Uterus (tissue), 4 donors: Measurements from ENCODE around the gene ACTN1. TPM values are rescaled to one million over a fixed set of nuclear protein-coding genes. Genes with fewer than 3 reads are reported as not detected.

ENCODE experiments used
- DNase-seq, 2 donors: peaks; one replicate each; pipeline ENCODE4 v3.0.0-alpha.2; 2019 to 2020
- H3K27ac ChIP-seq, 2 donors: fragments of 200-600 bp; sonication (generic); 1 replicate in 1 of 2; 2 replicates in 1 of 2; pipeline ENCODE4 v1.5.1; 2016 to 2018
- H3K27me3 ChIP-seq, 2 donors: fragments of 200-600 bp; sonication (generic); one replicate each; pipeline ENCODE4 v1.5.1; 2018 to 2019; ENCODE audit warnings: control low read depth in 1 of 2
- H3K36me3 ChIP-seq, 2 donors: fragments of 200-600 bp; sonication (generic); one replicate each; pipeline ENCODE4 v1.5.1; 2019; ENCODE audit warnings: control low read depth in 1 of 2
- H3K4me1 ChIP-seq, 2 donors: fragments of 200-600 bp; sonication (generic); one replicate each; pipeline ENCODE4 v1.5.1; 2018 to 2019; ENCODE audit warnings: control low read depth in 1 of 2
- H3K4me3 ChIP-seq, 2 donors: fragments of 200-600 bp; sonication (generic); 1 replicate in 1 of 2; 2 replicates in 1 of 2; pipeline ENCODE4 v1.5.1; 2018 to 2019; ENCODE audit warnings: mild to moderate bottlenecking in 1 of 2
- H3K9me3 ChIP-seq, 2 donors: fragments of 200-600 bp; sonication (generic); one replicate each; pipeline ENCODE4 v1.5.1; 2019; ENCODE audit warnings: control low read depth in 1 of 2
- POLR2A ChIP-seq, 2 donors: fragments of 450-650 bp; IDR thresholded peaks; one replicate each; pipeline ENCODE4 v1.6.1; 2016; ENCODE audit warnings: antibody characterized with exemption in 2 of 2, mild to moderate bottlenecking in 1 of 2, moderate library complexity in 1 of 2
- intact Hi-C: fragments of 100-400 bp; cut with DNase I; formaldehyde crosslinking; loops from one replicate; pipeline ENCODE4 v1.15.1; 2023; ENCODE audit warnings: low total_unique reads
- total RNA-seq, 4 donors: library from RNA; depleted of rRNA in 3 of 4; stranded (reverse); fragments of >200 nt in 3 of 4; gene quantifications; one replicate each; pipeline versions ENCODE4 v1.1.0 to v1.2.4, GENCODE V29; 2014 to 2023
- TF ChIP-seq, protein P1 (sequence below), 4 experiments: fragments of 200-600 bp in 2 of 4; fragments of 450-650 bp in 2 of 4; sonication (generic) in 2 of 4; IDR thresholded peaks; one replicate each; pipeline ENCODE4 v1.5.1; 2016 to 2019; ENCODE audit warnings: antibody characterized with exemption in 4 of 4, mild to moderate bottlenecking in 2 of 4, moderate library complexity in 1 of 4
- donor health status: DM: yes; HTN: yes; CAD: no.

ACTN1 gene
- total RNA-seq, 4 donors from 2014 or later, result 147 to 538 (median 343) TPM

DNA sequence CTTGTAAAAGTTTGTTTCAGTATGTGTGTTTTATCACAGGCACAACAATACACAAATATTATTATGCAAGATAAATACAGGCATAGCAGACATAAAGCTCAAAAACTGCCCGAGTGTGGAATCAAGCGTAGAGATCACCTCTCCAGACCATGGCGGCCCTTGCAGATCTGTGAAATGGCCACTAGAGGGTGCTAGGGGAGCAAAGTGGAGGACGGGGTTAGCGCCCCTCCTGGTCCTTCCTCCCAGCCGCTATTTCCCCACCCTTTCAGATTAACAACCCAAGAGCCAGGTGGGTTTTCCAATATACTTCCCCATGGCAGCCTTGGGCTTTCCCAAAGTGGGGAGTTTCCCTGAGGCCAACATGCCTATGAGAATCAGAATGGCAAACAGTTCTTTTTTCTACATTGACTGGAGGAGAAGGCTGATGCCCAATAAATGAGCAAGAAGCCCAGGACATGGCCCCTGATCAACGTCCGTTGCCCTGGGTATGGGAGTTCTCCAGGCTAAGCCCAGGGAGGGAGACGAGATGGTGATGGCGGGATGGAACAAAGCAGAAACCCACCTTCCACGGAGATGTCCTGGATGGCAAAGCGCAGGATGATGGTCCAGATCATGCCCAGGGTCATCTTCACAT is 67.4 kb downstream of the ACTN1 start:
- Histone ChIP-seq H3K4me3 (no peak overlapping the region), H3K36me3 (no peaks in the 10 kb centered on the region), H3K27me3 (no peaks in the 10 kb centered on the region), H3K9me3 (no peaks in the 10 kb centered on the region), H3K27ac (peak overlapping the region; percentile 65 to 72), H3K4me1 (no peaks in the 10 kb centered on the region)
- TF ChIP-seq POLR2A (IDR thresholded peaks at IDR 0.05), result no peak
- TF ChIP-seq, protein P1, sequence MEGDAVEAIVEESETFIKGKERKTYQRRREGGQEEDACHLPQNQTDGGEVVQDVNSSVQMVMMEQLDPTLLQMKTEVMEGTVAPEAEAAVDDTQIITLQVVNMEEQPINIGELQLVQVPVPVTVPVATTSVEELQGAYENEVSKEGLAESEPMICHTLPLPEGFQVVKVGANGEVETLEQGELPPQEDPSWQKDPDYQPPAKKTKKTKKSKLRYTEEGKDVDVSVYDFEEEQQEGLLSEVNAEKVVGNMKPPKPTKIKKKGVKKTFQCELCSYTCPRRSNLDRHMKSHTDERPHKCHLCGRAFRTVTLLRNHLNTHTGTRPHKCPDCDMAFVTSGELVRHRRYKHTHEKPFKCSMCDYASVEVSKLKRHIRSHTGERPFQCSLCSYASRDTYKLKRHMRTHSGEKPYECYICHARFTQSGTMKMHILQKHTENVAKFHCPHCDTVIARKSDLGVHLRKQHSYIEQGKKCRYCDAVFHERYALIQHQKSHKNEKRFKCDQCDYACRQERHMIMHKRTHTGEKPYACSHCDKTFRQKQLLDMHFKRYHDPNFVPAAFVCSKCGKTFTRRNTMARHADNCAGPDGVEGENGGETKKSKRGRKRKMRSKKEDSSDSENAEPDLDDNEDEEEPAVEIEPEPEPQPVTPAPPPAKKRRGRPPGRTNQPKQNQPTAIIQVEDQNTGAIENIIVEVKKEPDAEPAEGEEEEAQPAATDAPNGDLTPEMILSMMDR (IDR thresholded peaks at IDR 0.05), result peak; percentile 95 to 98 (median 97)
- intact Hi-C loops, result loop anchor here (5.0 to 10.0 kb wide), 2 partner anchors 53 to 196 kb away; no protein-coding TSS in a partner anchor
- DNase-seq, result peak; percentile 81 to 83

GRCh38 chr14:68910540-68910939 is 68.6 kb downstream of the ACTN1 start:
- H3K27me3 ChIP-seq, result no peaks in the 10 kb centered on the region
- H3K36me3 ChIP-seq, result no peaks in the 10 kb centered on the region
- H3K27ac ChIP-seq, result peak overlapping the region in 1 of 2 donors; percentile 72
- no peaks in the 10 kb centered on the region for H3K9me3 ChIP-seq
- no peak for DNase-seq
- H3K4me3 ChIP-seq, result no peak overlapping the region
- H3K4me1 ChIP-seq, result no peaks in the 10 kb centered on the region
- intact Hi-C loops, result loop anchor here (5.0 to 10.0 kb wide), 2 partner anchors 54 to 197 kb away; no protein-coding TSS in a partner anchor
- TF ChIP-seq, protein P1 (IDR thresholded peaks at IDR 0.05), result no peak
- no peak for TF ChIP-seq POLR2A (IDR thresholded peaks at IDR 0.05)

- Histone ChIP-seq H3K4me1 (no peaks in the 10 kb centered on the region), H3K4me3 (no peak overlapping the region), H3K27me3 (no peaks in the 10 kb centered on the region), H3K9me3 (no peaks in the 10 kb centered on the region), H3K36me3 (no peaks in the 10 kb centered on the region), H3K27ac (peak overlapping the region; percentile 35 to 72)
- DNase-seq, result no peak
- intact Hi-C loops, result no loop called here
- TF ChIP-seq, protein P1 (IDR thresholded peaks at IDR 0.05), result no peak
- TF ChIP-seq POLR2A (IDR thresholded peaks at IDR 0.05), result no peak
These were observed 70.3 kb downstream of the ACTN1 start for GRCh38 chr14:68908803-68909202.

- DNase-seq, result no peak
- intact Hi-C loops, result no loop called here
- Histone ChIP-seq H3K4me1 (no peaks in the 10 kb centered on the region), H3K36me3 (no peaks in the 10 kb centered on the region), H3K4me3 (no peak overlapping the region), H3K27me3 (no peaks in the 10 kb centered on the region), H3K27ac (peak overlapping the region; percentile 35 to 72), H3K9me3 (no peaks in the 10 kb centered on the region)
- TF ChIP-seq POLR2A (IDR thresholded peaks at IDR 0.05), result no peak
- TF ChIP-seq, protein P1 (IDR thresholded peaks at IDR 0.05), result no peak
These were observed 70.9 kb downstream of the ACTN1 start for GRCh38 chr14:68908201-68908600.

DNA sequence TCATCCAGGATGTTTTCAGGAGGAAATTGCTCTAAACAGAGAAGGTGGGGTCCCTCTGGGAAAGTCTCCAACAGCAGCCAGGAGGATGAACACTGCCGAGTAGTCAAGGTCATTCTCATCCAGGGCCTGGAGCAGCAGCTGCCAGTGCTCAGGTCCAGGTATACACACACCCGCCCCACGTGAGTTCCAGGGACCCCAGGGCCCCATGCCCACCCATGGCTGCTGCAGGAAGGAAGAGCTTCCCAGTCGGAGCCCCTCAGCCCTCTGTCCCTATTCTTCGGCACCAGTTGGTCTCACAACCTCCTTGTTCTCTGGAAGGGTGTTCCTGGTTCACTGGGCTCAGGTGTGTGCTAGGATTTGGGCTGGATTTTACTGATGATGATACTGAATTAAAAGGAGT is 72.7 kb downstream of the ACTN1 start:
- intact Hi-C loops, result no loop called here
- no peaks in the 10 kb centered on the region for H3K9me3 ChIP-seq
- no peaks in the 10 kb centered on the region for H3K27me3 ChIP-seq
- no peaks in the 10 kb centered on the region for H3K4me1 ChIP-seq
- no peak for DNase-seq
- no peaks in the 10 kb centered on the region for H3K36me3 ChIP-seq
- H3K27ac ChIP-seq, result no peak overlapping the region
- H3K4me3 ChIP-seq, result no peak overlapping the region
- TF ChIP-seq, protein P1 (IDR thresholded peaks at IDR 0.05), result no peak
- TF ChIP-seq POLR2A (IDR thresholded peaks at IDR 0.05), result no peak
